ENCODE measurements around the gene SEMA5B.

The SEMA5B gene

DNA sequence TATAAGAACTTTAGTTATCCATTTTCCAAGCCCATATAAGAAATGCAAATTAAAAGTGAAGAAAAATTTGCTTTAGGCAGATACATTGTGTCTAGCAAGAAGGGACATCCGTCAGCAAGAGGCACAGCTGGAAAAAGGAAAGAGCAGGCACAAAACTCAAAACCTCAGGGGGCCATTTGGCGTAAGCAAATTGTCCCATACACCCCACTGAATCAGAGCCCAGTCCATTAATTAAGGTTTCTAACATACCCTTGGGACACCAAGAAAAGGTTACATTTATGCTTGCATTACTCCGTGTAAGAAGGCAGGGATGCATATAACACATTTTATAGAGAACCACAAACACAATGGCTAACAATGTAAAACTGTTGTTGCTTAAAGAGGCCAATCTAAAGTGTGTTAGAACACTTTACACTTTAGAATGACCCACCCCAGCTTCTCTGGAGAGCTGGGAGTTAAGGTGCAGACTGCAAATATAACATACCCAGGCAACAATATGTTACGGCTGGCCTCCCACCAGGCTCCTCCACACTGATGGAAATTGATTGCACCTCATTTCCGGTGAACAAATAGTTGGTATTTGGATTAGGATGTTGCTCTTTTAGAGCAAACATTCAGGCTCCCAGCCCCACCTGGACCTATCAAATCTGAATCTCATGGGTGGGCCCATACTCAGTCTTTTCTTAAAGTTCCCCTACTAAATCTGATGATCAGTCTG, 23.2 kb downstream of the SEMA5B start:
- H3K27me3 Mint-ChIP-seq = peaks cover 79% of the 10 kb centered on the region
- no peaks in the 10 kb centered on the region for H3K9me3 Mint-ChIP-seq
- no peak for DNase-seq
- peaks cover 6% of the 10 kb centered on the region for H3K4me1 Mint-ChIP-seq (ENCODE audit: low read depth)
- H3K27ac Mint-ChIP-seq = no peak overlapping the region
- H3K36me3 Mint-ChIP-seq (ENCODE audit: low read depth) = no peaks in the 10 kb centered on the region
- H3K4me3 Mint-ChIP-seq = no peak overlapping the region

DNA sequence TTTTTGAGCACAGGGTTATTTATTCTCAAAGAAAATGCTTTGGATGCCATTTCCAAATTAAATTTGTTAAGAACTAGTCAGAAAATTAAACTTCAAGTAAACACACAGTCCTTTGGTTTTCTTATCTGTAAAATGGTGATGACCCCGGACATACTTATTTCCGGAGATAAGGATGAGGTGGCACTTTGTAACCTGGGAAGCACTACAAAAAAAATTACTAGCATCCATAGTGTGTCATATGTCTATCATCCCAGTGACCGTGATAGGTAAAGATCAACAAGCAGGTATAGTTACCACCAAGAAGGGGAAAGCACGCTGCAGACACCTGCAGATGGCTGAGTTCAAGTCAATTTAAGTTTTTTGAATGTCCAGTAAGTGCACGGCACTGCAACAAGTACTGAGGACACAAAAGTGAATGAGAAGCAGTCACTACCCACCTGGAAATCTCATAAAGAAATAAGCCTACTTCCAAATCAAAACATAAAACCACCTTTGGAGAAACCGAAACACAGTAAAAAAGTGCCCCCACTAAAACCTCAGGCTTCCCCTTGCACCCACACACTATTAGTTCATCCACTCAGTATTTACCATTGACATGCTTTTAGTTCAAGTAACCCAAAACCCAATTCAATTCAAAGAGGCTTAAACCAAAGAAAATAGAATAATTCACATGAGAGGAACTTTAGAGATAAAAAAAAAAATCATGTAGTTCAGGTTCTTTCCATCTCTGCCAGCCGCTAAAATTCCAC, 24.6 kb downstream of the SEMA5B start:
- Mint-ChIP-seq H3K27me3 (peaks cover 67% of the 10 kb centered on the region), H3K4me1 (ENCODE audit: low read depth) (peaks cover 6% of the 10 kb centered on the region)

DNA sequence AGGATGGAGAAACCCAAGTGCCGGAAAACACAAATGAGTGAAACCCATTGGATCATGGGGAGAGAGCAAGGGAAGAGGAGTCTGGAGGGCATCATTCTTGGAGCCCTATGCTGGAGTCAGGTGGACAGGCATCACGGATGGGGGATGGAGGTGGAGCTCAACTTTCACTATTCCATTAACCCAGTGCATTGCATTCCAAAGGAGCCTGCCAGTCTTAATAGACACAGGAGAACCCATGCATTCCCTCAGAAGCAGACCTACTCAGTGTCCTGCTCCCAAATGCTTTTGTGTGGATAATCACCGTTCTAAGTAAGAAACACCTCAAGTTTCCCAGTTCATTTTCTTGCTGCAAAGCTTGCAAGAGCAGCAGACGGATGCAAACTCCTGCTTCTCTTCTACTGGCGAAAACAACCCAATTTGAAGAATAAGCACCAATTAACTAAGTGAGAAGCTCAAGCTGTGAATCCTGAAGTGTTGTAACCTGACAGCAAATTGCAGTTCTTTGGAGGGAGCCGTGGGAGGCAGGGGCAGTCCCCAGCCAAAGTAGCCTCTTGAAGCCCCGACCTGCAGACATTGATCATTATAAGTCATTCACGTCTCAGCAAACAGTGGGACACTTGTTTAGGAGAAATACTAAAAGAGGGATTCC, 25.3 kb downstream of the SEMA5B start:
- Mint-ChIP-seq H3K4me1 (ENCODE audit: low read depth) (peaks cover 6% of the 10 kb centered on the region), H3K27ac (no peak overlapping the region), H3K9me3 (no peaks in the 10 kb centered on the region), H3K4me3 (no peak overlapping the region), H3K27me3 (peaks cover 68% of the 10 kb centered on the region), H3K36me3 (ENCODE audit: low read depth) (no peaks in the 10 kb centered on the region)
- DNase-seq = no peak

More for the DNA sequence above, 24.6 kb downstream of the SEMA5B start:
- Mint-ChIP-seq H3K36me3 (ENCODE audit: low read depth) (no peaks in the 10 kb centered on the region), H3K4me3 (no peak overlapping the region), H3K9me3 (no peaks in the 10 kb centered on the region), H3K27ac (no peak overlapping the region)
- DNase-seq = no peak

DNA sequence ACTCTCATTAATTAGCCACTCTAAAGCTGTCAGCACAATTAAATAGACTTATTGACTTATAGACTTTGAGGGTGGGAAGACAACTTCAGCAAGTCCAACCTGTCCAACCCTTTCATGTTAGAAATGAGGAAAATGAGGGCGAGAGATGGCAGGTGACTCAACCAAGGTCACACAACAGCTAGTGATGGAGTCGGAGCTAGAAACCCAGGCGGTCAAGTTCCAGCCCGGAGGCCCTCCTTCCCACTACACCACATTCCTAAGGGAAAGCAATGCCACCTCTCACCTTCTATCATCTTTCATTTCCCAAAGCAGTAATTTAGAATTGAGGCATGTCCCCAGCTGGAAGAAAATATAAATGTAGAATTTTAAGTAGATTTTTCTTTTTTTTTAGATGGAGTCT, 28.7 kb downstream of the SEMA5B start:
- Mint-ChIP-seq H3K4me3 (no peak overlapping the region), H3K27ac (no peak overlapping the region), H3K4me1 (ENCODE audit: low read depth) (peaks cover 6% of the 10 kb centered on the region), H3K27me3 (peaks cover 49% of the 10 kb centered on the region), H3K36me3 (ENCODE audit: low read depth) (no peaks in the 10 kb centered on the region), H3K9me3 (no peaks in the 10 kb centered on the region)
- no peak for DNase-seq

DNA sequence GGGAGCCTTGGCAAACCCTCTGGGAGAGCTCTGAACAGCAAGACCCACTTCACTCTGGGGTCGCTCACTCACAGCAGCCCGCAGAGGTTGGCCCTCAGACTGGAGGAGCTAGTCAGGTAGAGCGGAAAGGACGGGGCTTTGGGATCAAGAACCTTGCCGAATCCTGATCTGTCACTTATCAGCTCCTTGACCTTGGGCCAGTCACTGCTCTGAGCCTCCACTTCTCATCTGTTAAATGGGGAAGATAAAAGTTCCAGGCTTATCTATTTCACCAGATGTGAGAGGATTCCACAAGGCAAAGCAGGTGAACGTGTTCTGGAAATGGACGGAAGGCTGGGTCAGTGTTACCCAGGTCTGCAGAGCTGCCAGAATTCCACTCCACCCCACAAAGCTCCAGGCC, 29.4 kb downstream of the SEMA5B start:
- no peaks in the 10 kb centered on the region for H3K36me3 Mint-ChIP-seq (ENCODE audit: low read depth)
- no peak for DNase-seq
- H3K9me3 Mint-ChIP-seq = no peaks in the 10 kb centered on the region
- no peak overlapping the region for H3K27ac Mint-ChIP-seq
- H3K4me3 Mint-ChIP-seq = no peak overlapping the region
- peaks cover 5% of the 10 kb centered on the region for H3K4me1 Mint-ChIP-seq (ENCODE audit: low read depth)
- peaks cover 53% of the 10 kb centered on the region for H3K27me3 Mint-ChIP-seq

DNA sequence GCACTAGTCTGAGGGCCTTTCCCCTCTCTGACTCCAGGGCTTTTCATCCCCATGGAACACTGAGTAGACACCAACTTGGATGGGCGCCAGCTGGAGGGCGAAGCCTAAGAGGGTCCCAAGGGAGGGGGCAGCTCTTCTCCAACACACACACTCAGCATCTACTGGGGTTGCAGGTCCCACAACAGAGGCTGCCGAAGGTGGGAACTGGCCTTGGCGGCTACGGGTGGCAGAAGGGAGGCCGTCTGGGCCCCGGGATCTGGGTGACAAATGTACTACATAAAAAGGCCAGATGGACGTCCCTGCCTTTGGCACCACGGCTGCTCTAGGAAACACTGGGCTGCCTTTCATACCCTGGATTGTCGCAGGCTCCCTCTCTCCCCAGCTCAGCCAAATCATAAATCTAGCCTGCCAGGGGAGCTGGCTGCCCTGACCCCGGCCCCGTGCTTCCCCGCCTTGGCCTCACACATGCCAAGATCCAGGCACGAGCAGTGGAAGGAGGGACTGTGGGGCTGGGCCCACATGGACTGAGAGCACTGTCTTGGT, 31.5 kb downstream of the SEMA5B start:
- H3K36me3 Mint-ChIP-seq (ENCODE audit: low read depth) = no peaks in the 10 kb centered on the region
- peaks cover 49% of the 10 kb centered on the region for H3K27me3 Mint-ChIP-seq
- no peak overlapping the region for H3K27ac Mint-ChIP-seq
- no peak overlapping the region for H3K4me3 Mint-ChIP-seq
- no peaks in the 10 kb centered on the region for H3K4me1 Mint-ChIP-seq (ENCODE audit: low read depth)
- DNase-seq = no peak
- H3K9me3 Mint-ChIP-seq = no peaks in the 10 kb centered on the region

DNA sequence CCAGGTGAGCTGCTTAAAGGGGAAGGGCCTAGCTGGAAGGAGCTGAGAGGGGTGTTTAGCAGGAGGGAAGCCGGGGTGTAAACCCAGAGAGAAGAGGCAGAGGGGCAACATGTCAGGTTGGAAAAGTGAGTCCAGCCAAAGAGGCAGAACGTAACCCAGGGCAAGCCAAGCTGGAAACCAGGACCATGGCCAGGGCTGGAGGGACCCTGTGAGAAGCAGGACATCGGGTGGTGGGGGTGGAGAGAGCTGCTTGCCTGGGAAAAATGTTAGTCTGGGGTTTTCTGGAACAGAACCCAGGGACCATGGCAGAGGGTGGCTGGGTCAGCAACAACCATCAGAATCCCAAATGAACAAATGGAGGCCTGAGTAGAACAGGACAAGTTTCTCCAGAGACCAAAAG, 32.6 kb downstream of the SEMA5B start:
- Mint-ChIP-seq H3K4me1 (ENCODE audit: low read depth) (no peaks in the 10 kb centered on the region), H3K27ac (no peak overlapping the region), H3K36me3 (ENCODE audit: low read depth) (no peaks in the 10 kb centered on the region), H3K9me3 (no peaks in the 10 kb centered on the region), H3K27me3 (peaks cover 45% of the 10 kb centered on the region), H3K4me3 (no peak overlapping the region)
- no peak for DNase-seq

DNA sequence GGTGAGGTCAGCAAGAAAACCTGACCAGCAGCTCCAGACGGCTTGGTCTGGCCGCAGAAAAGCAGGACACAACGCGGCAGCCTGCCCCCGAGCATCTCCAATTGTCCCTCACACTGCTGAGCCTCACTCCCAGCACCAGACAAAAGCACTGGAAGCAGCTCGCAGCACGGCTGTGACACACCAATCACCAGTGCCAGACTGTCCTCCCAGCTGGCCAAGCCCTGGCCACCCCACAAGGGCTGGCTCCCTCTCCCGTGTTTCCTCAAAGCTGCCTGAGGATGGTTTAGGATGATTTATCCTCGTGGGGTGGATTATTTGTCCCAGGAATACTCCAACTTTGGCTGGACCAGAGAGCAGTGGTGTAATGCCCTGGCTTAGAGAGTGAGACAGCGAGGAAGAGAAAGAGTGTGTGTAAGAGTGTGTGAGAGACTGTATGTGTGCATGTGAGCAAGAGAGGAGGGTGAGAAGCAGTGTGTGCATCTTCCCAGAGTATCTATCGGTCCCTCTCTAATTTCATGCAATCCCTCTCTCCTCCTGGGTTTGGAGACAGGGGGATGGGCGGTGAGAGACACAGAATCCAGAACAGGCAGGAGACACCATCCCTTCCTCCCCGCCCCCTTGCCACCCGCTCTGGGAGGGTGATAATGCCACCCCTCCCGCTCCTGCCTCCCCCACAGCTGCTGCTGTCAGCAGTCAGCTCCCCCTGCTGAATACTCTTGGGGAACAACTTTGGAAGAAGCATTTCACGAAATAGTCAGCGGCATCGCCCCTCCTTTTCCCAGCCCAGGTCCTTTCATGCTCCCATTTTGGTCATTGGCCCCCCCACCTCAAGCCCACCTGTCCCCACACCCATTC, 34.2 kb downstream of the SEMA5B start:
- H3K27me3 Mint-ChIP-seq = peaks cover 50% of the 10 kb centered on the region
- no peak overlapping the region for H3K27ac Mint-ChIP-seq
- H3K9me3 Mint-ChIP-seq = no peaks in the 10 kb centered on the region
- no peaks in the 10 kb centered on the region for H3K36me3 Mint-ChIP-seq (ENCODE audit: low read depth)
- DNase-seq = no peak
- no peak overlapping the region for H3K4me3 Mint-ChIP-seq
- no peaks in the 10 kb centered on the region for H3K4me1 Mint-ChIP-seq (ENCODE audit: low read depth)

DNA sequence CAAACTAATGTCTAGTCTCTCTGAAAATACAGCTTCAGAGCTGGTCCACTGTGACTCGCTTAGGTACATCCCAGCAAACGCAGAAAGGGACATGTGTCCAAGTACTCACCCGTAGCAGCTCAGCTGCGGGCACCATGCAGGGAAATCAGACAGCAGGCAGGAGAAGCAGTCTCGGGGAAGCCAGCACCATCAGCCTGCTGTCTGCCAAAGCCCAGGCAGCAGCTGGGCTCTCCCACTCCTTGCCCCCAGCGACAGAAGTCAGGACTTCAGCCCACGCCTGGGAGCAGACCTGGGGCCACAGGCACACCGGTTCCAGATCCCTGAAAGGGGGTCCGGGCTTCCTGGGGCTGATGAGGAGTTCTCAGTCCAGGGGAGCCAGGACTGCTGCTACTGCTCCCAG, 34.9 kb downstream of the SEMA5B start:
- H3K4me3 Mint-ChIP-seq = no peak overlapping the region
- no peaks in the 10 kb centered on the region for H3K4me1 Mint-ChIP-seq (ENCODE audit: low read depth)
- H3K36me3 Mint-ChIP-seq (ENCODE audit: low read depth) = no peaks in the 10 kb centered on the region
- H3K27ac Mint-ChIP-seq = no peak overlapping the region
- H3K9me3 Mint-ChIP-seq = no peaks in the 10 kb centered on the region
- no peak for DNase-seq
- H3K27me3 Mint-ChIP-seq = peaks cover 53% of the 10 kb centered on the region

DNA sequence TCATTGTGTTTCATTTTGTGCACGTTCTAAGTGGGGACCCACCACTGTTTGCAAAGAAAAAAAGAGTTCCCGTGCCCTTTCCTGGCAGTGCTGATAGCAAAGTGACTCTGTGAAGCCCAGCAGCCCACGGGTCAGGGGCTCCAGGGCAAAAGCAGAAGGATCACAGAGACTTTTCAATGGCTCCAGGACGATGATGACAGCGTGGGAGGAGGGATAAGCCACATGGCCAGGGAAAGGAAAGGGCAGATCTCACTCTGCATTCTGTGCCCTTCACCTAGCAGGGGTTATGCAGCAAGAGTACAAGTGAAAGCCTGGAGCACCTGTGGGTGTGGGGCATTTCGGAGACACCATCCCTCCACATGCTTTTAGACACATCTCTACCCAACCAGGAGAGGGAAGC, 35.4 kb downstream of the SEMA5B start:
- no peaks in the 10 kb centered on the region for H3K4me1 Mint-ChIP-seq (ENCODE audit: low read depth)
- H3K4me3 Mint-ChIP-seq = no peak overlapping the region
- H3K36me3 Mint-ChIP-seq (ENCODE audit: low read depth) = no peaks in the 10 kb centered on the region
- no peak for DNase-seq
- H3K27me3 Mint-ChIP-seq = peaks cover 56% of the 10 kb centered on the region
- H3K27ac Mint-ChIP-seq = no peak overlapping the region
- no peaks in the 10 kb centered on the region for H3K9me3 Mint-ChIP-seq

DNA sequence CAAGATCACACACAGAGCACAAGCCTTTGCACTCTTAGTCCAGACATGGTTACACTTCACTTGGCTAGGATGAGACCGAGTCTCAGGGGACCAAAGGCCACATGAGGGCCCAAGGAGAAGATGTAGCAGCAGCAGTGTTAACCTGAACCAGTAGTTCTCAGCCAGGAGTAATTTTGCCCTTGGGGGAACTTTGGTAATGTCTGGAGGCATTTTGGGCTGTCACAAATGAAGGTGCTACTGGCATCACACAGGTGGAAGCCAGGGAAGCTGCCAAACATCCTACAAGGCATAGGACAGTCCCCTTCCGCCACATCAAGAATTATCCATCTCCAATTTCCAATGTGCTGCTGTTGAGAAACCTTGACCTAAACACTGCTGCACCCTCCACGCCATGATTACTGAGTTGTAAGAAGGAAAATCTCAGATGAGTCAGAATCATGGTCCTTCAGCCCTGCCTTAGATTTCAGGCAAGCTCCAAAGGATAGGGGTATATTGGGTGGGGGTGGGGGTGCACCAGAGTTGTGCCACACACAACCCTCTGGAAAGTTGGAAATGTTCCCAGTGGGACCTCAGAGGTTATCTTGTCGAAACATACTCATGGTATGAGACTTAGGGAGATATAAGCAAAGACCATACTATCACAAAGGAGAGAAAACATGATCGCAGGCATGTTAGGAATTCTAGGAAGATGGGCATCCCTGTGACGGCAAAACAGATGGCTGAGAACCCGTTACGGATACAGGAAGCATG, 36.2 kb downstream of the SEMA5B start:
- Mint-ChIP-seq H3K36me3 (ENCODE audit: low read depth) (no peaks in the 10 kb centered on the region), H3K4me3 (no peak overlapping the region), H3K27ac (no peak overlapping the region), H3K27me3 (peaks cover 56% of the 10 kb centered on the region), H3K4me1 (ENCODE audit: low read depth) (no peaks in the 10 kb centered on the region), H3K9me3 (no peaks in the 10 kb centered on the region)
- no peak for DNase-seq

DNA sequence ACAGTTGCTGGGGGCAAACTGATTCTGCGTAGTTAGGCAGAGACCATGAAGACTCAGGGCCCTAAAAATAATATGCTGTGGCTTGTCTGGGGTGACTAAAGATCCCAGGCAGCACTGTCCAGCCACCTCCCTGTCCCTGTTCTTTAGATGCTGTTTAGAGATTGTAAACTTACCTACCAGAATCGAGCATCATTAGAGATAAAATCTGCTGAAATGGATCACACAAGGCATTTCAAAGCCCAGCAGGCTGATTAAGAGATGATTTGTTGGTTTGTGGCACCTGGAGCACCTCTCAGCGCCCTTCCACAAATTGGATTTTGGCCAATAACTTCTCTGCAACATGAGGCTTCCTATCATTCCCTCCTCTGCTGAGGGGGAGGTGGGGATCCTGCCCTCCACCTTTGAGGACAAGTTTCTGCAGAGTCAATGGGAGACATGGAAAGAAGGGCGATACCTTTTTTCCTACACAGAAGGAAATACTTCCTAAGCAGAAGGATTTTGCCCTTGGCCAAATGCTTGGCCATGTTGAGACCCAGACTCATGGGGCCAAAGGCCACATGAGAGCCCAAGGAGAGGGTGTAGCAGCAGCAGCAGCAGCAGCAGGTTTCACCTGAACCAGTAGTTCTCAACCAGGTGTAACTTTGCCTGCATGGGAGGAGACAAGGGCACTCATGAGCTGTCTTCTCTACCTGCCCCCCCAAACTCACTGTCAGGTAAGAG, 37.5 kb downstream of the SEMA5B start:
- no peak for DNase-seq
- H3K4me1 Mint-ChIP-seq (ENCODE audit: low read depth) = no peaks in the 10 kb centered on the region
- peaks cover 56% of the 10 kb centered on the region for H3K27me3 Mint-ChIP-seq
- H3K36me3 Mint-ChIP-seq (ENCODE audit: low read depth) = no peaks in the 10 kb centered on the region
- no peak overlapping the region for H3K4me3 Mint-ChIP-seq
- H3K27ac Mint-ChIP-seq = no peak overlapping the region
- H3K9me3 Mint-ChIP-seq = no peaks in the 10 kb centered on the region

DNA sequence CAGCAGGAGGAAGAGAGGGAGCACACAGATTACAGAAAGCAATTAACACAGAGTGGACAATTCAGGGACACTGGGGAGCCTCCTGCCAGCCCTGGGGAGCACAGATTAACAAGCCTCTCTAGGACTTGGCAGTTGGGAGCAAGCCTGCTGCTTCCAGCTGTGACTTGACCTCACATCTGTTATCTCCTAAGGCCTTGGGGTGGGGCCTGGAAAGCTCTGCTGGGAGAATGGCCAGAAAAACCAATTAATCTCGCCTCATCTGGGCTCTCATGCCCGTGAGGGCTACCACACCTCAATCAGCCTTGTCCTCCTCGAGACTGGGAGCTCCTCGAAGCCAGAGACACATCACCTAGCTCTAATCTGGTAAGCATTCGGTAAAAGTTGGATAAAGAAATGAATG, 39.1 kb downstream of the SEMA5B start:
- Mint-ChIP-seq H3K27me3 (peaks cover 43% of the 10 kb centered on the region), H3K36me3 (ENCODE audit: low read depth) (no peaks in the 10 kb centered on the region), H3K4me3 (no peak overlapping the region), H3K27ac (no peak overlapping the region), H3K4me1 (ENCODE audit: low read depth) (no peaks in the 10 kb centered on the region), H3K9me3 (no peaks in the 10 kb centered on the region)
- DNase-seq = no peak

All from activated T-cell treated with anti-CD3 and anti-CD28 coated beads, Interleukin-2, amount 50 U/mL, for 24 hours (primary cell).